ENCODE measurements around the gene CACNA2D3. TPM values are rescaled to one million over a fixed set of nuclear protein-coding genes. Genes with fewer than 3 reads are reported as not detected.

CACNA2D3 gene
- total RNA-seq, 1 donor from 2014 or later = not detected

GRCh38 chr3:54324103-54324502 lies 201.8 kb downstream of the CACNA2D3 start:
- no peaks in the 10 kb centered on the region for H3K9me3 Mint-ChIP-seq
- H3K27ac Mint-ChIP-seq = no peak overlapping the region
- intact Hi-C loops (cut with micrococcal nuclease) = no loop called here

GRCh38 chr3:54326951-54327350 lies 204.6 kb downstream of the CACNA2D3 start:
- Mint-ChIP-seq H3K36me3 (ENCODE audit: low read depth) (no peaks in the 10 kb centered on the region), H3K4me3 (no peak overlapping the region), H3K27ac (no peak overlapping the region), H3K9me3 (no peaks in the 10 kb centered on the region), H3K27me3 (ENCODE audit: insufficient read depth) (no peaks in the 10 kb centered on the region), H3K4me1 (ENCODE audit: low read depth) (no peaks in the 10 kb centered on the region)
- DNase-seq (ENCODE audit: low spot score) = no peak
- intact Hi-C loops (cut with micrococcal nuclease) = no loop called here

More at GRCh38 chr3:54324103-54324502, 201.8 kb downstream of the CACNA2D3 start:
- Mint-ChIP-seq H3K36me3 (ENCODE audit: low read depth) (no peaks in the 10 kb centered on the region), H3K27me3 (ENCODE audit: insufficient read depth) (no peaks in the 10 kb centered on the region), H3K4me3 (no peak overlapping the region), H3K4me1 (ENCODE audit: low read depth) (no peaks in the 10 kb centered on the region)
- DNase-seq (ENCODE audit: low spot score) = no peak

- no peaks in the 10 kb centered on the region for H3K27me3 Mint-ChIP-seq (ENCODE audit: insufficient read depth)
- H3K36me3 Mint-ChIP-seq (ENCODE audit: low read depth) = no peaks in the 10 kb centered on the region
- H3K4me3 Mint-ChIP-seq = no peak overlapping the region
- no peak for DNase-seq (ENCODE audit: low spot score)
- no peaks in the 10 kb centered on the region for H3K9me3 Mint-ChIP-seq
- H3K27ac Mint-ChIP-seq = no peak overlapping the region
- intact Hi-C loops (cut with micrococcal nuclease) = no loop called here
- no peaks in the 10 kb centered on the region for H3K4me1 Mint-ChIP-seq (ENCODE audit: low read depth)
These were observed 209.0 kb downstream of the CACNA2D3 start for GRCh38 chr3:54331341-54331740.

- intact Hi-C loops (cut with micrococcal nuclease) = no loop called here
These were observed 215.5 kb downstream of the CACNA2D3 start for GRCh38 chr3:54337846-54338245.

GRCh38 chr3:54339608-54340007 lies 217.3 kb downstream of the CACNA2D3 start:
- intact Hi-C loops (cut with micrococcal nuclease) = no loop called here
- H3K27me3 Mint-ChIP-seq (ENCODE audit: insufficient read depth) = no peaks in the 10 kb centered on the region
- H3K9me3 Mint-ChIP-seq = no peaks in the 10 kb centered on the region
- no peak for DNase-seq (ENCODE audit: low spot score)
- no peak overlapping the region for H3K27ac Mint-ChIP-seq
- H3K4me1 Mint-ChIP-seq (ENCODE audit: low read depth) = no peaks in the 10 kb centered on the region
- H3K36me3 Mint-ChIP-seq (ENCODE audit: low read depth) = no peaks in the 10 kb centered on the region
- no peak overlapping the region for H3K4me3 Mint-ChIP-seq

More at GRCh38 chr3:54337846-54338245, 215.5 kb downstream of the CACNA2D3 start:
- no peaks in the 10 kb centered on the region for H3K36me3 Mint-ChIP-seq (ENCODE audit: low read depth)
- no peak overlapping the region for H3K4me3 Mint-ChIP-seq
- H3K4me1 Mint-ChIP-seq (ENCODE audit: low read depth) = no peaks in the 10 kb centered on the region
- DNase-seq (ENCODE audit: low spot score) = no peak
- H3K9me3 Mint-ChIP-seq = no peaks in the 10 kb centered on the region
- no peaks in the 10 kb centered on the region for H3K27me3 Mint-ChIP-seq (ENCODE audit: insufficient read depth)
- H3K27ac Mint-ChIP-seq = no peak overlapping the region

GRCh38 chr3:54341811-54342210 lies 219.5 kb downstream of the CACNA2D3 start:
- Mint-ChIP-seq H3K36me3 (ENCODE audit: low read depth) (no peaks in the 10 kb centered on the region), H3K27me3 (ENCODE audit: insufficient read depth) (no peaks in the 10 kb centered on the region), H3K27ac (no peak overlapping the region), H3K4me3 (no peak overlapping the region), H3K9me3 (no peaks in the 10 kb centered on the region), H3K4me1 (ENCODE audit: low read depth) (no peaks in the 10 kb centered on the region)
- intact Hi-C loops (cut with micrococcal nuclease) = no loop called here
- no peak for DNase-seq (ENCODE audit: low spot score)

- DNase-seq (ENCODE audit: low spot score) = no peak
- Mint-ChIP-seq H3K36me3 (ENCODE audit: low read depth) (no peaks in the 10 kb centered on the region), H3K4me3 (no peak overlapping the region), H3K9me3 (no peaks in the 10 kb centered on the region), H3K4me1 (ENCODE audit: low read depth) (no peaks in the 10 kb centered on the region), H3K27me3 (ENCODE audit: insufficient read depth) (no peaks in the 10 kb centered on the region), H3K27ac (no peak overlapping the region)
- intact Hi-C loops (cut with micrococcal nuclease) = no loop called here
These were observed 220.3 kb downstream of the CACNA2D3 start for GRCh38 chr3:54342676-54343075.

- H3K4me3 Mint-ChIP-seq = no peak overlapping the region
- intact Hi-C loops (cut with micrococcal nuclease) = no loop called here
- DNase-seq (ENCODE audit: low spot score) = no peak
- no peaks in the 10 kb centered on the region for H3K4me1 Mint-ChIP-seq (ENCODE audit: low read depth)
- no peaks in the 10 kb centered on the region for H3K36me3 Mint-ChIP-seq (ENCODE audit: low read depth)
- no peak overlapping the region for H3K27ac Mint-ChIP-seq
- no peaks in the 10 kb centered on the region for H3K9me3 Mint-ChIP-seq
- H3K27me3 Mint-ChIP-seq (ENCODE audit: insufficient read depth) = no peaks in the 10 kb centered on the region
These were observed 221.1 kb downstream of the CACNA2D3 start for GRCh38 chr3:54343495-54343894.

- H3K9me3 Mint-ChIP-seq = no peaks in the 10 kb centered on the region
- H3K4me1 Mint-ChIP-seq (ENCODE audit: low read depth) = no peaks in the 10 kb centered on the region
- H3K27ac Mint-ChIP-seq = no peak overlapping the region
- no peak for DNase-seq (ENCODE audit: low spot score)
- no peaks in the 10 kb centered on the region for H3K36me3 Mint-ChIP-seq (ENCODE audit: low read depth)
- no peaks in the 10 kb centered on the region for H3K27me3 Mint-ChIP-seq (ENCODE audit: insufficient read depth)
- intact Hi-C loops (cut with micrococcal nuclease) = no loop called here
- no peak overlapping the region for H3K4me3 Mint-ChIP-seq
These were observed 222.4 kb downstream of the CACNA2D3 start for GRCh38 chr3:54344601-54345231.

GRCh38 chr3:54345847-54346375 lies 223.6 kb downstream of the CACNA2D3 start:
- no peaks in the 10 kb centered on the region for H3K4me1 Mint-ChIP-seq (ENCODE audit: low read depth)
- H3K4me3 Mint-ChIP-seq = no peak overlapping the region
- H3K27me3 Mint-ChIP-seq (ENCODE audit: insufficient read depth) = no peaks in the 10 kb centered on the region
- no peaks in the 10 kb centered on the region for H3K9me3 Mint-ChIP-seq
- DNase-seq (ENCODE audit: low spot score) = no peak
- H3K36me3 Mint-ChIP-seq (ENCODE audit: low read depth) = no peaks in the 10 kb centered on the region
- no peak overlapping the region for H3K27ac Mint-ChIP-seq
- intact Hi-C loops (cut with micrococcal nuclease) = no loop called here

GRCh38 chr3:54347060-54347459 lies 224.7 kb downstream of the CACNA2D3 start:
- Mint-ChIP-seq H3K27me3 (ENCODE audit: insufficient read depth) (no peaks in the 10 kb centered on the region), H3K4me3 (no peak overlapping the region), H3K9me3 (no peaks in the 10 kb centered on the region), H3K27ac (no peak overlapping the region), H3K36me3 (ENCODE audit: low read depth) (no peaks in the 10 kb centered on the region), H3K4me1 (ENCODE audit: low read depth) (no peaks in the 10 kb centered on the region)
- DNase-seq (ENCODE audit: low spot score) = no peak
- intact Hi-C loops (cut with micrococcal nuclease) = no loop called here

GRCh38 chr3:54347933-54348332 lies 225.6 kb downstream of the CACNA2D3 start:
- Mint-ChIP-seq H3K27me3 (ENCODE audit: insufficient read depth) (no peaks in the 10 kb centered on the region), H3K4me1 (ENCODE audit: low read depth) (no peaks in the 10 kb centered on the region), H3K36me3 (ENCODE audit: low read depth) (no peaks in the 10 kb centered on the region), H3K4me3 (no peak overlapping the region), H3K27ac (no peak overlapping the region), H3K9me3 (no peaks in the 10 kb centered on the region)
- no peak for DNase-seq (ENCODE audit: low spot score)
- intact Hi-C loops (cut with micrococcal nuclease) = no loop called here

- Mint-ChIP-seq H3K4me1 (ENCODE audit: low read depth) (no peaks in the 10 kb centered on the region), H3K27me3 (ENCODE audit: insufficient read depth) (no peaks in the 10 kb centered on the region), H3K27ac (no peak overlapping the region), H3K4me3 (no peak overlapping the region), H3K9me3 (no peaks in the 10 kb centered on the region), H3K36me3 (ENCODE audit: low read depth) (no peaks in the 10 kb centered on the region)
- intact Hi-C loops (cut with micrococcal nuclease) = no loop called here
- no peak for DNase-seq (ENCODE audit: low spot score)
These were observed 226.9 kb downstream of the CACNA2D3 start for GRCh38 chr3:54349231-54349652.

GRCh38 chr3:54349691-54350090 lies 227.3 kb downstream of the CACNA2D3 start:
- intact Hi-C loops (cut with micrococcal nuclease) = no loop called here

More at GRCh38 chr3:54349691-54350090, 227.3 kb downstream of the CACNA2D3 start:
- H3K4me3 Mint-ChIP-seq = no peak overlapping the region
- no peak overlapping the region for H3K27ac Mint-ChIP-seq
- no peaks in the 10 kb centered on the region for H3K36me3 Mint-ChIP-seq (ENCODE audit: low read depth)
- no peaks in the 10 kb centered on the region for H3K27me3 Mint-ChIP-seq (ENCODE audit: insufficient read depth)
- no peaks in the 10 kb centered on the region for H3K4me1 Mint-ChIP-seq (ENCODE audit: low read depth)
- no peak for DNase-seq (ENCODE audit: low spot score)
- no peaks in the 10 kb centered on the region for H3K9me3 Mint-ChIP-seq
